Activated T-cell treated with anti-CD3 and anti-CD28 coated beads for 1 hour (primary cell): ENCODE measurements around the gene MTMR6.

Experiments used
- DNase-seq: peaks from one replicate; pipeline ENCODE4 v3.0.0-alpha.2; 2020; ENCODE audit warnings: low read depth

MTMR6 gene

GRCh38 chr13:25215253-25215575 lies 72.1 kb downstream of the MTMR6 start:
- DNase-seq, result no peak

GRCh38 chr13:25214491-25215252 lies 72.6 kb downstream of the MTMR6 start:
- no peak for DNase-seq

GRCh38 chr13:25213715-25214114 lies 73.6 kb downstream of the MTMR6 start:
- DNase-seq, result no peak

- DNase-seq, result no peak
Observed at GRCh38 chr13:25210842-25211569, 76.3 kb downstream of the MTMR6 start.

GRCh38 chr13:25207291-25207810 lies 79.9 kb downstream of the MTMR6 start:
- DNase-seq, result no peak

- DNase-seq, result no peak
Observed at GRCh38 chr13:25204863-25205262, 82.4 kb downstream of the MTMR6 start.

- no peak for DNase-seq
Observed at GRCh38 chr13:25203127-25203740, 84.1 kb downstream of the MTMR6 start.

- no peak for DNase-seq
Observed at GRCh38 chr13:25200783-25201182, 86.5 kb downstream of the MTMR6 start.

- no peak for DNase-seq
Observed at GRCh38 chr13:25198647-25199046, 88.6 kb downstream of the MTMR6 start.

- DNase-seq, result no peak
Observed at GRCh38 chr13:25196971-25197370, 90.3 kb downstream of the MTMR6 start.
